Caco-2 (cell line): Measurements from ENCODE around the gene MLPH. TPM values are rescaled to one million over a fixed set of nuclear protein-coding genes. Genes with fewer than 3 reads are reported as not detected.

Experiments used
- BruUV-seq: library from RNA; stranded (reverse); fragments of 400-500 nt; replicated peaks from 2 replicates; lab custom pipeline; 2021; lab: Mats Ljungman, UMichigan
- CTCF ChIA-PET: fragments of 300-600 bp; sonication (Branson Sonifier 250); formaldehyde crosslinking; loops from one replicate; lab custom pipeline; 2022; ENCODE audit warnings: antibody characterized with exemption; lab: Charles Lee
- POLR2A ChIA-PET: fragments of 300-600 bp; sonication (Branson Sonifier 250); formaldehyde crosslinking; loops from one replicate; lab custom pipeline; 2022; ENCODE audit warnings: antibody characterized with exemption; lab: Charles Lee
- DNase-seq, 2 experiments: peaks; one replicate each; pipeline versions ENCODE4 v3.0.0 to v3.0.0-alpha.2; 2020 to 2022
- H3K27me3 ChIP-seq: replicated peaks from 2 replicates; pipeline ENCODE4 v1.6.0; 2011; ENCODE audit warnings: low read length; ENCODE audit not compliant: control insufficient read depth, insufficient read depth
- H3K36me3 ChIP-seq: 2 replicates; pipeline ENCODE4 v1.5.1; 2011; ENCODE audit warnings: low read length; ENCODE audit not compliant: control insufficient read depth, insufficient read depth
- H3K4me1 ChIP-seq: fragments of 250-450 bp; sonication (Bioruptor Pico); 2 replicates; pipeline ENCODE4 v1.5.1; 2020; ENCODE audit warnings: mild to moderate bottlenecking
- H3K4me3 ChIP-seq: 2 replicates; pipeline ENCODE4 v1.5.1; 2011; ENCODE audit warnings: low read depth, mild to moderate bottlenecking, control low read depth, low read length
- H3K9me3 ChIP-seq: fragments of 250-450 bp; sonication (Bioruptor Pico); 2 replicates; pipeline ENCODE4 v1.5.1; 2020; ENCODE audit warnings: mild to moderate bottlenecking, moderate library complexity
- H3K27ac Mint-ChIP-seq: one replicate; pipeline ENCODE4 v1.8.0; 2022; ENCODE audit warnings: mixed read lengths; ENCODE audit not compliant: unreplicated experiment
- H3K27me3 Mint-ChIP-seq: one replicate; pipeline ENCODE4 v1.8.0; 2022; ENCODE audit warnings: mixed read lengths; ENCODE audit not compliant: insufficient read depth, unreplicated experiment
- H3K36me3 Mint-ChIP-seq: one replicate; pipeline ENCODE4 v1.8.0; 2022; ENCODE audit warnings: mild to moderate bottlenecking, mixed read lengths; ENCODE audit not compliant: insufficient read depth, unreplicated experiment
- H3K4me1 Mint-ChIP-seq: one replicate; pipeline ENCODE4 v1.8.0; 2022; ENCODE audit warnings: low read depth, mixed read lengths; ENCODE audit not compliant: unreplicated experiment
- H3K4me3 Mint-ChIP-seq: one replicate; pipeline ENCODE4 v1.8.0; 2022; ENCODE audit warnings: mild to moderate bottlenecking, moderate library complexity, mixed read lengths; ENCODE audit not compliant: unreplicated experiment
- H3K9me3 Mint-ChIP-seq: one replicate; pipeline ENCODE4 v1.8.0; 2022; ENCODE audit warnings: mixed read lengths; ENCODE audit not compliant: unreplicated experiment
- CTCF ChIP-seq, 2 experiments: fragments of 200-600 bp in 1 of 2; IDR thresholded peaks; 1 replicate in 1 of 2; 2 replicates in 1 of 2; pipeline versions ENCODE4 v1.5.1 to v1.8.0; 2011 to 2022; ENCODE audit warnings: antibody characterized with exemption in 1 of 2, control low read depth in 1 of 2, inconsistent platforms in 1 of 2, low read depth in 1 of 2, low read length in 1 of 2, mild to moderate bottlenecking in 1 of 2, moderate library complexity in 1 of 2; ENCODE audit not compliant: insufficient read depth in 1 of 2, severe bottlenecking in 1 of 2, unreplicated experiment in 1 of 2
- intact Hi-C: fragments of 100-400 bp; cut with micrococcal nuclease; formaldehyde crosslinking; loops from one replicate; pipeline ENCODE4 v1.10.0; 2022; ENCODE audit not compliant: unreplicated experiment
- total RNA-seq: library from RNA; stranded (reverse); gene quantifications from 2 replicates; pipeline ENCODE4 v1.2.3, GENCODE V29; 2022

Gene MLPH
- total RNA-seq, 1 experiment from 2014 or later, result not detected

- H3K4me1 ChIP-seq, result no peaks in the 10 kb centered on the region
- ChIA-PET CTCF (no interaction called here), POLR2A (no interaction called here)
- H3K36me3 Mint-ChIP-seq, result peaks cover 6% of the 10 kb centered on the region
- no peaks in the 10 kb centered on the region for H3K27me3 ChIP-seq
- H3K4me3 ChIP-seq, result no peak overlapping the region
- H3K4me1 Mint-ChIP-seq, result no peaks in the 10 kb centered on the region
- intact Hi-C loops, result no loop called here
- no peaks in the 10 kb centered on the region for H3K9me3 Mint-ChIP-seq
- TF ChIP-seq CTCF (IDR thresholded peaks at IDR 0.05; ENCODE audit: insufficient read depth in 1 of 2, low read depth in 1 of 2, low read length in 1 of 2, severe bottlenecking in 1 of 2, unreplicated experiment in 1 of 2), result no peak
- no peaks in the 10 kb centered on the region for H3K27me3 Mint-ChIP-seq
- H3K36me3 ChIP-seq, result no peaks in the 10 kb centered on the region
- no peaks in the 10 kb centered on the region for H3K9me3 ChIP-seq
- no peak for DNase-seq
- H3K4me3 Mint-ChIP-seq, result no peak overlapping the region
- H3K27ac Mint-ChIP-seq, result no peak overlapping the region
- BruUV-seq, result no TSS peak
Observed at GRCh38 chr2:237561221-237561620, 74.2 kb downstream of the MLPH start.

- Histone ChIP-seq H3K4me3 (no peak overlapping the region), H3K4me1 (no peaks in the 10 kb centered on the region), H3K36me3 (no peaks in the 10 kb centered on the region), H3K9me3 (no peaks in the 10 kb centered on the region), H3K27me3 (no peaks in the 10 kb centered on the region)
- no TSS peak for BruUV-seq
- peak in 1 of 2 experiments; percentile 25 for DNase-seq
- TF ChIP-seq CTCF (IDR thresholded peaks at IDR 0.05; ENCODE audit: insufficient read depth in 1 of 2, low read depth in 1 of 2, low read length in 1 of 2, severe bottlenecking in 1 of 2, unreplicated experiment in 1 of 2), result no peak
- no peaks in the 10 kb centered on the region for H3K9me3 Mint-ChIP-seq
- no peak overlapping the region for H3K27ac Mint-ChIP-seq
- H3K4me1 Mint-ChIP-seq, result no peaks in the 10 kb centered on the region
- H3K36me3 Mint-ChIP-seq, result no peaks in the 10 kb centered on the region
- ChIA-PET POLR2A (no interaction called here), CTCF (no interaction called here)
- no peaks in the 10 kb centered on the region for H3K27me3 Mint-ChIP-seq
- H3K4me3 Mint-ChIP-seq, result no peak overlapping the region
- intact Hi-C loops, result no loop called here
Observed at GRCh38 chr2:237563816-237564215, 76.8 kb downstream of the MLPH start.

- no TSS peak for BruUV-seq
- H3K4me1 Mint-ChIP-seq, result no peaks in the 10 kb centered on the region
- H3K27me3 Mint-ChIP-seq, result no peaks in the 10 kb centered on the region
- Histone ChIP-seq H3K9me3 (no peaks in the 10 kb centered on the region), H3K27me3 (no peaks in the 10 kb centered on the region), H3K4me3 (no peak overlapping the region), H3K4me1 (no peaks in the 10 kb centered on the region), H3K36me3 (no peaks in the 10 kb centered on the region)
- no peak for TF ChIP-seq CTCF (IDR thresholded peaks at IDR 0.05; ENCODE audit: insufficient read depth in 1 of 2, low read depth in 1 of 2, low read length in 1 of 2, severe bottlenecking in 1 of 2, unreplicated experiment in 1 of 2)
- no peaks in the 10 kb centered on the region for H3K36me3 Mint-ChIP-seq
- no peak for DNase-seq
- intact Hi-C loops, result no loop called here
- no peak overlapping the region for H3K4me3 Mint-ChIP-seq
- POLR2A ChIA-PET, result no interaction called here
- CTCF ChIA-PET, result no interaction called here
- no peaks in the 10 kb centered on the region for H3K9me3 Mint-ChIP-seq
- no peak overlapping the region for H3K27ac Mint-ChIP-seq
Observed at GRCh38 chr2:237564526-237565131, 77.6 kb downstream of the MLPH start.
